Mucosa of stomach (tissue), 1 donor: ENCODE data around the gene PSMB5.

ENCODE experiments used
- H3K27me3 ChIP-seq: one replicate; pipeline ENCODE4 v1.7.0; 2013; ENCODE audit warnings: mild to moderate bottlenecking, low read length; ENCODE audit not compliant: control insufficient read depth, insufficient read depth
- H3K36me3 ChIP-seq: one replicate; pipeline ENCODE4 v1.7.0; 2013; ENCODE audit warnings: low read length; ENCODE audit not compliant: control insufficient read depth, insufficient read depth
- H3K4me1 ChIP-seq: one replicate; pipeline ENCODE4 v1.7.0; 2013; ENCODE audit warnings: mild to moderate bottlenecking, low read length; ENCODE audit not compliant: control insufficient read depth, insufficient read depth
- H3K4me3 ChIP-seq: one replicate; pipeline ENCODE4 v1.7.0; 2013; ENCODE audit warnings: low read length
- H3K9ac ChIP-seq: one replicate; pipeline ENCODE4 v1.7.0; 2013; ENCODE audit warnings: mild to moderate bottlenecking, low read length, moderate library complexity
- H3K9me3 ChIP-seq: one replicate; pipeline ENCODE4 v1.7.0; 2013; ENCODE audit warnings: mild to moderate bottlenecking, low read length, moderate library complexity; ENCODE audit not compliant: control insufficient read depth
- donor health status: Pancreatic carcinoma.

The PSMB5 gene

DNA sequence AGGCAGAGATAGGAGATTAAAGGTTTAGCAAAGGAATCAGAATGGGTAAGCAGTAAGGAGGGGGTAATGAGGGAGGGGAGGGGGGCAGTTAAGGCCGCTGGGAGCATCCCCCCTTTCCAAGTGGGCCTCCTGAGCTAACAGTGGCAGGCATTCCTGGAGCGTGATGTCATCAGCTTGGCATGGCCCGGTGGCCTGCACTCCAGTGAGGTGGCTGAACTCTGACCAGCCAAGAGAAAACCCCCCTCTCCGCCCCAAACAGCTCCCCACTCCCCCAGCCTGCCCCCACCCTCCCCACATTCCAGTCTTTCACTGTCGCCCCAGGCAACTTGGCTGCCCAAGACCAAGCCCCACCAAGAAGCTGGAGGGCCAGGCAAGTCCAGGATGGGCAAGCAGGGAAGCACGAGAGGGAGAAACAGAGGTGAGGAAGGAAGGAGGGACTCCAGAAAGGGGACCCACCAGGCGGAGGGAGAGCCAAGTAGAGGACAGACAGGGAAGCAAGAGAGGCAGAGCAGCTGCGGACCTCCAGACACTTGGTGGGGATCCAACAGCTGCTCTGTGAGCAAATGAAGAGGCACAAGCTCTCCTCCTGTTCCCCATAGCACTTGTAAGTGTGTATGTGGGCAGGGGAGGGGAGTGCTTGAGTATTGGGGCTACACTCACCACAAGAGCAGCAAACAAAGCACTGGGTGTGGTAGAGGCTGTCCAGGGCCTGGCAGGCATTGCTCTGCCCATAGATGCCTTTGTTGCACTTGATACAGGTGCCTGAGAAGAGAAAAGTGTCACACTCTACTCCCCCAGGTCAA lies 56.8 kb downstream of the PSMB5 start:
- H3K9ac ChIP-seq = peak overlapping the region; percentile 17
- peaks cover 16% of the 10 kb centered on the region for H3K27me3 ChIP-seq
- H3K36me3 ChIP-seq = no peaks in the 10 kb centered on the region
- H3K9me3 ChIP-seq = no peaks in the 10 kb centered on the region
- peaks cover 49% of the 10 kb centered on the region for H3K4me1 ChIP-seq
- H3K4me3 ChIP-seq = no peak overlapping the region

DNA sequence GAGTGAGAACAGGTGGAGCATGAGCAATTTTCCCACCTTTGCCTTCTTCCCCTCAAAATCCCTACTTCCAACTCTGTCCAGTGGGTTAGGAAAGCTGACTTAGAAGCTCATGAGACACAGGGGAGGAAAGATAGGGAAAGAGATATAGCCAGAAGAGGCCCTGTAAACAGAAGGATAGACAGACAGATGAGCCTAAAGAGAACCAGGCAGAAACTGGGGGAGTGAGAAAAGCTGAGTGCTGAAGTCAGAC lies 57.3 kb downstream of the PSMB5 start:
- Histone ChIP-seq H3K9me3 (no peaks in the 10 kb centered on the region), H3K4me1 (peaks cover 49% of the 10 kb centered on the region), H3K4me3 (no peak overlapping the region), H3K36me3 (no peaks in the 10 kb centered on the region), H3K9ac (peak overlapping the region; percentile 17), H3K27me3 (peaks cover 16% of the 10 kb centered on the region)

DNA sequence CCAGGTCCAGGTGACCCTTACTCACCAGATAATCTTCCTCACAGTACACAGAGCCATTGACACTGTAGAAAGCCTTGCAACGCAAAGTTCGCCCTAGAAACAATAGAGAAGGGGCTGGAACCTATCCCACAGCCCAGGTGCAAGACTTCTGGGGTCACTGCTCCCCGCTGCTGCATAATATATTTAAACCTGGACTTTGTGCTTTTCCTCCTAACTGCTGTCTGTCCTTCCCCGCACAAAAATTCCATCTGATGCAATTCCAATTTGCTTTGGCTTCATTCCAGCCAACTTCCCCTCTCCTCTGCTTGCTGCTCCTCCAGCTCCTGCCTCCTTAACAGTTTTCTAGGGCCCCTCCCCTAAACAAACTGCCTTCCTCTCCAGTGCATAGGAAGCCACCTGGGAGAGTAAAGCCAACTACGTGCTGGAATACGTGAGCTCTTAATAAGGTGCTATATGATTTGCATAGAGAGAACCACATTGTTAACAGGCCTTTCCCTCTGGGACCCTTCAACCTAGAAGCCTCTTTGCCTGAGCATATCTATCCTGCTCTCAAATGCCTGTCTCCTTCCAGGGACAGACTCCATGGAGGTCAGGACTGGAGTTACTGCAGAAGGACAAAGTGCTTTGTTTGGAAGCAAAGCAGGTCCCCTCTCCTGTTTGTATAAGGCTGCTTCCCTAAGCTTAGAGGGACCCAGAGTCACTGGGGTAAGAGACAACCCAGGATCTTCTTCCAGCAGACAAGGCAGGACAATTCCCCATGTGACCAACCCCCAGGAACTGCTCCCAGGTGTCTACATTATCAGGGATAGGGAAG lies 57.9 kb downstream of the PSMB5 start:
- H3K9me3 ChIP-seq = no peaks in the 10 kb centered on the region
- no peak overlapping the region for H3K4me3 ChIP-seq
- peaks cover 11% of the 10 kb centered on the region for H3K27me3 ChIP-seq
- peak overlapping the region; percentile 17 for H3K9ac ChIP-seq
- peaks cover 49% of the 10 kb centered on the region for H3K4me1 ChIP-seq
- no peaks in the 10 kb centered on the region for H3K36me3 ChIP-seq
